Stimulated activated CD4-positive, alpha-beta T cell treated with anti-CD3 and anti-CD28 coated beads, Interleukin-12 subunit alpha, Interleukin-12 subunit beta, amount 100 ng/mL, for 24 hours (primary cell): ENCODE data around the gene BCAM.

Experiments
- DNase-seq, 2 experiments: peaks; one replicate each; pipeline ENCODE4 v3.0.0-alpha.2; 2020; ENCODE audit warnings: low read depth in 2 of 2

BCAM gene

GRCh38 chr19:44792281-44792680, 16.6 kb upstream of the BCAM start:
- no peak for DNase-seq

GRCh38 chr19:44794610-44795009, 14.3 kb upstream of the BCAM start:
- no peak for DNase-seq

GRCh38 chr19:44795398-44795987, 13.4 kb upstream of the BCAM start:
- no peak for DNase-seq

- DNase-seq: no peak
Measured at GRCh38 chr19:44796701-44797115, 12.2 kb upstream of the BCAM start.

- DNase-seq: no peak
Measured at GRCh38 chr19:44799627-44800346, 9.1 kb upstream of the BCAM start.

- DNase-seq: peak; percentile 59 to 78
Measured at GRCh38 chr19:44800461-44800860, 8.4 kb upstream of the BCAM start.

GRCh38 chr19:44803442-44804428, 5.2 kb upstream of the BCAM start:
- DNase-seq: no peak

GRCh38 chr19:44806291-44806690, 2.6 kb upstream of the BCAM start:
- DNase-seq: no peak

- DNase-seq: no peak
Measured at GRCh38 chr19:44807162-44807561, 1.7 kb upstream of the BCAM start.

- DNase-seq: no peak
Measured at GRCh38 chr19:44807652-44808462, 1.0 kb upstream of the BCAM start.

GRCh38 chr19:44809577-44810233, 802 bp downstream of the BCAM start:
- DNase-seq: no peak

GRCh38 chr19:44810234-44811121, 1.6 kb downstream of the BCAM start:
- DNase-seq: no peak

GRCh38 chr19:44811122-44811419, 2.2 kb downstream of the BCAM start:
- DNase-seq: no peak

- no peak for DNase-seq
Measured at GRCh38 chr19:44812142-44812718, 3.3 kb downstream of the BCAM start.

GRCh38 chr19:44813070-44813840, 4.4 kb downstream of the BCAM start:
- no peak for DNase-seq

GRCh38 chr19:44813841-44814470, 5.1 kb downstream of the BCAM start:
- no peak for DNase-seq

- no peak for DNase-seq
Measured at GRCh38 chr19:44814517-44814916, 5.6 kb downstream of the BCAM start.

- no peak for DNase-seq
Measured at GRCh38 chr19:44816301-44816700, 7.4 kb downstream of the BCAM start.
